GM19463 (cell line): Measurements from ENCODE around the gene PRADC1.
"Not testable (repeated sequence)": the region's sequence is repeated elsewhere in the genome, so short reads cannot be mapped to it uniquely, and the experiment has no call there.

Experiments used
- ATAC-seq: cut with Tn5 transposase; IDR thresholded peaks from one replicate; pipeline ENCODE4 v1.9.1; 2021; ENCODE audit warnings: mild to moderate bottlenecking, moderate library complexity; ENCODE audit not compliant: unreplicated experiment

PRADC1 gene

GRCh38 chr2:73233154-73233931 lies at the start of gene PRADC1:
TSS of gene PRADC1 (minus strand) at chr2:73233239. CDS start at chr2:73233160, 79 bp downstream.
- peak; percentile 88 for ATAC-seq

GRCh38 chr2:73281244-73281643 lies 48.2 kb upstream of the PRADC1 start:
- no peak for ATAC-seq

- no peak for ATAC-seq
Measured at GRCh38 chr2:73279852-73280251, 46.8 kb upstream of the PRADC1 start.

- ATAC-seq: no peak
Measured at GRCh38 chr2:73272270-73272669, 39.2 kb upstream of the PRADC1 start.

- no peak for ATAC-seq
Measured at GRCh38 chr2:73269686-73270465, 36.8 kb upstream of the PRADC1 start.

GRCh38 chr2:73268830-73269685 lies 36.0 kb upstream of the PRADC1 start:
- peak; percentile 72 for ATAC-seq

- ATAC-seq: no peak
Measured at GRCh38 chr2:73268366-73268829, 35.4 kb upstream of the PRADC1 start.

- no peak for ATAC-seq
Measured at GRCh38 chr2:73267008-73267407, 34.0 kb upstream of the PRADC1 start.

GRCh38 chr2:73266061-73266901 lies 33.2 kb upstream of the PRADC1 start:
- no peak for ATAC-seq

GRCh38 chr2:73265298-73266060 lies 32.4 kb upstream of the PRADC1 start:
- ATAC-seq: no peak

- no peak for ATAC-seq
Measured at GRCh38 chr2:73264783-73265182, 31.7 kb upstream of the PRADC1 start.

- no peak for ATAC-seq
Measured at GRCh38 chr2:73264332-73264606, 31.2 kb upstream of the PRADC1 start.

- no peak for ATAC-seq
Measured at GRCh38 chr2:73263540-73264331, 30.7 kb upstream of the PRADC1 start.

- ATAC-seq: not testable (repeated sequence)
Measured at GRCh38 chr2:73262691-73263429, 29.8 kb upstream of the PRADC1 start.

GRCh38 chr2:73262108-73262651 lies 29.1 kb upstream of the PRADC1 start:
- ATAC-seq: no peak

- ATAC-seq: no peak
Measured at GRCh38 chr2:73260338-73260984, 27.4 kb upstream of the PRADC1 start.

GRCh38 chr2:73259704-73260337 lies 26.8 kb upstream of the PRADC1 start:
- no peak for ATAC-seq
